ENCODE results near the gene NXPH1. TPM values are rescaled to one million over a fixed set of nuclear protein-coding genes. Genes with fewer than 3 reads are reported as not detected.

The NXPH1 gene
- total and polyA plus RNA-seq, 9 of the 15 experiments (the other 6 are each of a cell fraction or from before 2014, with no cell fraction given) = 0.16 TPM; not detected in 8

GRCh38 chr7:8765374-8765773 is 332.0 kb downstream of the NXPH1 start (continued):
- no peak for TF ChIP-seq ID3 (CRISPR knock-in tag; IDR thresholded peaks at IDR 0.05)
- no peak for TF ChIP-seq ID3 (tag; IDR thresholded peaks at IDR 0.05)
- no peak; the same call in 1 of the 2 replicates for TF ChIP-seq FOSL1 (tag; conservative IDR thresholded peaks at IDR 0.05)
- no peak for TF ChIP-seq E2F6 (IDR thresholded peaks at IDR 0.05; ENCODE audit: borderline replicate concordance in 1 of 2, extremely low read depth in 1 of 2, insufficient read depth in 1 of 2, insufficient read length in 1 of 2, low read depth in 1 of 2, low read length in 1 of 2, poor library complexity in 1 of 2, severe bottlenecking in 1 of 2)
- TF ChIP-seq THAP12 (CRISPR knock-in tag; IDR thresholded peaks at IDR 0.05) = no peak
- TF ChIP-seq ZNF830 (CRISPR knock-in tag; IDR thresholded peaks at IDR 0.05) = no peak
- no peak for TF ChIP-seq ZNF668 (CRISPR knock-in tag; IDR thresholded peaks at IDR 0.05)
- no peak for TF ChIP-seq ZFX (CRISPR knock-in tag; IDR thresholded peaks at IDR 0.05)
- no peak for TF ChIP-seq MITF (IDR thresholded peaks at IDR 0.05)
- no peak for TF ChIP-seq ZNF175 (CRISPR knock-in tag; IDR thresholded peaks at IDR 0.05; ENCODE audit: low read depth)
- peak; percentile 59 for TF ChIP-seq TEAD4 (IDR thresholded peaks at IDR 0.05; ENCODE audit: low read length)
- no peak for TF ChIP-seq TEAD4 (CRISPR knock-in tag; IDR thresholded peaks at IDR 0.05; ENCODE audit: borderline replicate concordance)
- no peak for TF ChIP-seq ZNF232 (CRISPR knock-in tag; IDR thresholded peaks at IDR 0.05)
- TF ChIP-seq EP300 (IDR thresholded peaks at IDR 0.05; ENCODE audit: low read length) = peak; percentile 23; the same call in 1 of the 2 replicates
- TF ChIP-seq PATZ1 (CRISPR knock-in tag; IDR thresholded peaks at IDR 0.05; ENCODE audit: borderline replicate concordance) = no peak
